HG02678 (cell line): Measurements from ENCODE around the gene TNC.

ENCODE experiments used
- ATAC-seq: cut with Tn5 transposase; IDR thresholded peaks from one replicate; pipeline ENCODE4 v1.9.1; 2021; ENCODE audit warnings: mild to moderate bottlenecking, moderate library complexity; ENCODE audit not compliant: unreplicated experiment

Gene TNC

DNA sequence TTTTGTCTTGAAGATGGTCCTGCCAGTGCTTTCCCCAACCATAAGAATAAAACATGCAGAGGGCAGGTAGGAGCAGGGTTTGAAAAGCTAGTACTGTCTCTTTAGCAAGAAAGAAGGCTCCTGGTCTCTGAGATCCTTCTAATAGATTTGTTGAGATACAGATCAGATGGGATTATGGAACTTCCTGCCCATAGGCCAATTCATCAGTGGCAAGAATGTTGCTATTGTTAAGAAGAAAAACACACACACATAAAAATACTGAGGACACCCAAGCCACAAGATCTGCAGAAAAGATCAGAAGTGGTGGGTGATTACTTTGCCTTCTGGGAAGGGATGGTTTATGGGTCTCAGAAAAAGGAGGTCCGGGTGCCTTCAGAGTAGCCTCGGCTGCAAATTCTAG, 59.8 kb downstream of the TNC start:
- no peak for ATAC-seq

DNA sequence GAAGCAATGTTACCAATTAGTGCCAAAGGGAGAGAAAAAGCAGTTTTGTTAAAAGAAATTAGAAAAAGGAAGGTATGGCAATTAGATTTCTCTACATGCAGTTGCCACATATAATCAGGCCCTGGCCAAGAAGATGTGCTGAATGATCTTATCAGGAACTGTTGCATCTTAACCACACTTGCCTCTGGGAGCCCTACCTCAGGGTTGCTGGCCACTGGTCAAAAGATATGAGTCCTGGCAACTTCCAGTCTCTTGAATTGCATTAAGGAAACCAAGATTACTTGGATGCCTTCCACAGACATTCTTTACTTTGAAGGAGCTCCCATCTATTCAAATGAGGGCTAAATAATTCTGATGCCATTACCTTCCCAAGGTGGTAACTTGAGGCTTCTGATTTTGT, 60.4 kb downstream of the TNC start:
- ATAC-seq: no peak

DNA sequence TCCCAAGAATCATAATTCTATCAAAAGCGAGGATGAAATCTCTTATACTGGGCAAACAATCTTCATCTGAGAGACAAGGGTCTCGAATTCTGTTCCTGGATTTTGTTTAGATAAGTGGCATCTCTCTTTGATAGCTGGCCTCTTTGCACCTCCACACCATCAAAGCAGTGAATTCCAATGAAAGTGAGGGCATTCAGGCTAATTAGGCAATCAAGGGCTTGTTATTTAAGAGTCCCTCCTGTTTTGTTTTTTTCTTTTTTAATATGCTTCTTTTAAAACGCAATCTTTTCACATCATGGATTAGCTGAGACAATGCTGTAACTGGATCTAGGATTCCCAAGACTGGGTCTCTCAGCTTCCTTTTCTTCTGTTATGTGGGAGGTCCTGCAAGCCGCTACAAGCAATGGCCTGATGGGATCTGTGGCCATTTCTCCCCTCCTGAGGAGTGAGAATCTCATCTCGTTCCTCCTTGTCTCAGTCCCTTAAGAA, 67.9 kb downstream of the TNC start:
- no peak for ATAC-seq

DNA sequence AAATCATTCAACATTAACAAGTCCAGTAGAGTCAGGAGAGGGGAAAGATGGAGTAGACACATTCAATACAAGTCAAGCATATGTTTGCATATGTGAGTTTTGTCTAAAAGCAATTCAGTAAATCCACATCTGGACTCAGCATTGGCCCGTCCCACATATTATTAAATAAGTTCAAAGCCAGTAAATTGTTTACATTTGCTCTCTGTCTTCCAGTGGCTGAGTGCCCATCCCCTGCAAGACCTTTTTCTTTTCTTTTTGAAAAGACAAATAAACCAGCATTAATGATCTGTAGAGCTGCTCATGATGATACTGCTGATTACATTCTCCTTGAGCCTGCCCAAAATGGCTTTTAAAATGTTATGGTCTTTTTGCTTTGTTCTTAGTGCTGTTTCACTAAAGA, 71.1 kb downstream of the TNC start:
- no peak for ATAC-seq

DNA sequence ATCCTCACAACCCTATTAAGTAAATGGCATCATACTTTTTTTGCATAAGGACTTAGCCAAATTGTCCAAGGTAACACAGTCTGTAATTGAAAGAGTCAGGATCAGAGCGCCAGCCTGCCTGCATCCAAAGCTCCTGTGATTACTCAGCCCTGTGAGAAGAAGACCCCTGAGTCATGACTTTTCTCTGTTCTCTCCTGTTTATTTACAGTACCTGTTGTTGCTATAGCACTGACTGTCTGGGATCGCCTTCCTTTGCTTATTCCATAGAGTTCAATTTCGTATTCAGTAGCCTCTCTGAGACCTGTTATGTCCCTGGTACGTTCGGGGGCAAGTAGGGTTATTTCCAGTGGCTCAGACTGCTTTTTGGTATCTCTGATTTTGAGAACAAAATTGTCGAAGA, 71.8 kb downstream of the TNC start:
- no peak for ATAC-seq

DNA sequence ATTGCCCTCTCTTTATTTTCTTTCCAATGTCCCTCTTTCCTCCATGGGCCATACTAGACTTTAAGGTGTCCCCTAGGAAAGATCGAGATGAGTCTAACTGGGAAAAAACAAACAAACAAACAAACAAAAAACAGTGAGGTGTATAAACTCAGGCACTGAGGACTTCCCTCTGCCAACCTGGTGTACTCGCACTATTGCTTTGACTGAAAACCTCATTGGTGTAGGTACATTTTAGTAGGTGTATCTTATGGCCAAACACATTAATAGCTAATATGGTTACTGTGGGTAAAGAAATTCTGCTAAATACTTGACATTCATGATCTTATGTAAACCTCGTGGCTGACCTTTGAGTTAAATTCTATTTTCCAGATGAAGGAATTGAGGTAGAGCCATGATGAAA, 74.3 kb downstream of the TNC start:
- ATAC-seq: no peak

DNA sequence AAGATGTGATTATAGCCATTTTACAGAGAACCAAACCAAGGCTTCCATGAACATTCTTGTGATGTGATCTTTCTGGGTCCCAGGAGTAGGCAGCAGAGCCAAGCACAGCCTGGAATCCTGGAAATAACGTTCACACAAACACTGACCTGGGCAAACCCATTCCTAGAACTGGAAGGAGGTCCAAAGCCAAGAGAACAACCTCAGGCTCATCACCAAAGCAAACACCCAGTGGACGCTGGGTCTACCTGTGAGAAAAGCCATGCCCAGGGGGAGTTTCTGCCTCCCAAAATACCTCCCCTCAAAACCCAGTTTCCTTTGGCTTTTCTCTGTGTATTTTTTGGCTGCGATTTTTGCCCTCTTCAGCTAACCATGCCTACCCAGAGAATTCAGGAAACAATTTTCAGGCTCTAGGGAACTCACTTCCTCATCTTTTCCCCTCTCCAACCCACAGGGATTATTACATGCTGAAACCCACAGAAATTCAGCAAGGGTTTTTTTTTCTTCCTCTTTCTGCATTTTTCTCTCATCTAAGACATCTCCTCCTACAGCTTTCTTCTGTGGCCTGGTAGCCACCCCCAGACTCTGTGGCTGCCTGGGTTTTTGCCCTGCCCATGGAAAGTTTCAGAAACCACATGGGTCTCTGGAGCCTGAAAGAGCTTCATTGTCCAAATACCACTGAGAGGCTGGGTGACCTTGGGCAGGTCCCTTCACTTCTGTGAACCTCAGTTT, 75.0 kb downstream of the TNC start:
- peak; percentile 68 for ATAC-seq

DNA sequence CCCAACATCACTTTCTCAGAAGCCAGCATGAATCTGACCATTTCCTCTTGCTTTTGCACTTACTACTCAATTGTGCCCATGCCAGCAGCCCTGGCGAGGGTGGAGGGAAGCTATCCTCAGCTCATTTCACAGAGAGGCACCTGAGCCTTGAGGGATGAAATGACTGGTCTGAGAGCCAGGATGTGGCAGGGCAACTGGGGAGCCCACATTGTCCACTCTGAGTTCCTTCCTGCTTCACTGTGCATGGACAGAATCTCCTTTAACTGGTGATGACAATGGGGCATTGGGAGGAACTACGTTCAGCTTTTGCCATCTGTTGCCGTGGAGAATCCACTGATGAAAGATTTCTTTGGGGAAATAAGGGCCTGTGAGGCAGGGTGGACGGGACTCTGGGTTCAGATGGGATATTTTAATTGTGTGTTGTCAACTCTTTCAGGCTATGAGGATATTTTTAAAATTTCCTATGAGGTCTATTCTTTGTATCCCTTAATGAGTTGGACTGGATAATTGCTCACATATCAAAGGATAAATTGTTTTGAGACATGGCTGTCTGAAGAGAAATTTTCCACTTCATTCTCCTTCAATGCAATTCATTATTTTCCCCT, 78.3 kb downstream of the TNC start:
- ATAC-seq: no peak

DNA sequence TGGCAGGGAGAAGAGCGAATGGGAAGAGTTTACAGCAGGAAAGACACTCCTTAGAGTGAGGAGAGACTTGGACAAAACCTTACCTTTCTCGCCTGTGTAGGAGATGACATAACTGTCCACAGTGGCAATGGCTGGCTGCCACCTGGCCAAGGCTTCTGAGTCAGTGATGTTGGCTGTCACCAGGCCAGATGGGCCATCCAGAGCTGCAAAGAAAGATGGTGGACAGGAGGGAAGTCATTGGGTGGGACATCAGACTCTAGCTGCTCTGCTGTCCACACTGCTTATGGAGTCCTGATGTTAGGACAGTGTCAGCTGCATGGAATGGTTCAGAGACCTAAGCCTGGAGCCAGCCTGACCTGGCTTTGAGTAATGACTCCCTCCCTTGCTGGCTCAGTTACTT, 79.8 kb downstream of the TNC start:
- ATAC-seq: no peak

DNA sequence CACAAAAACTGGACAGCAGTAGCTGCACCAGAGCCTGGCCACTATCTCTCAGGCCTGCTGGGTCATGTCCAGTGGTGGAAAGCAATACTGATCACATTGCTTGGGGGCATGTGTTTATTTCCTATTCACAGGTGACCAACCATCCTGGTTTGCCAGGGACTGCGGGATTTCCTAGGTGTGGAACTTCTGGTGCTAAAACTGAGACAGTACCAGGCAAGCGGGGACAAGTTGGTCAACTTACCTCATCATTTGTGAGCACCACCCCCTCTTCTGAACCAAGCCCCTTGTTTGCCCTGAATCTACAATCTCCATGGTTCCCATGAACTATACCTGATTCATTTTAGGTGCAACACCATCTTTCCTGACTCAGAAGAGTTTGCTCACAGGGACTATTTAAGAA, 81.3 kb downstream of the TNC start:
- ATAC-seq: no peak

DNA sequence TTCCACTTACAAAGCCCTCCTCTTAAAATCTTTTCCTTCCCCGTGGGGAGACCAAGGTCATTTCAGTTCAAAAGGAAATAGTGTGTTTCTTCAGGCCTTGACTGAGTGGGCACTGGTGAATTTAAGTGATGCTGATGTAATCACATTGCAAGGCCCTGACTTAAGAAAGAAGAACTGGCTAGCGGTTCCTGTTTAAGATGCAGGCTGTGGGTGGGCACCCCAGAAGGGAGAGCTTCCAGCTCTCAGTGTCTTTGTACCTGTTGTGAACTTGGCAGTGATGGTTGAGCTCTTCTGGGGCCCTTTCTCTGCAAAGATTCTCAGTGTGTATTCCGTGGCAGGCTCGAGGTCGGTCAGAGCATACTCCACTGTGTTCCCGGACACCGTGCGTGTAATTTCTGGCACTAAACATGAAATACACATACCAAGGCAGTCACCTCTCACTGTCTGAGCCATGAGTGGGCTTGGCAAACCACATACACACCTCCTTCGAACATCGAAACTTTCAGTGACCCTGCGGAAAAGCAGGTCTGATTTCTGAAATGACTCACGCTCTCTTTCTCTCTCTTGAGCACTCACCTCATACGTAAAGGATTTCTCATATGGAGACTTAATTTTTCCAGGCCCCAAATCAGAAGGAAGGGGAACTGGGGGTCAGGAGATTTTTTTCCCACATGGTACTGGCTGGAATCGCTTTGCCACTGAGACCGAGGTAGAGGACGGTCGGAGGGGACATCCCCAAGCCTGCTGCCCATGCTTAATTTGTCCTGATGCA, 81.9 kb downstream of the TNC start:
- peak; percentile 84 for ATAC-seq

DNA sequence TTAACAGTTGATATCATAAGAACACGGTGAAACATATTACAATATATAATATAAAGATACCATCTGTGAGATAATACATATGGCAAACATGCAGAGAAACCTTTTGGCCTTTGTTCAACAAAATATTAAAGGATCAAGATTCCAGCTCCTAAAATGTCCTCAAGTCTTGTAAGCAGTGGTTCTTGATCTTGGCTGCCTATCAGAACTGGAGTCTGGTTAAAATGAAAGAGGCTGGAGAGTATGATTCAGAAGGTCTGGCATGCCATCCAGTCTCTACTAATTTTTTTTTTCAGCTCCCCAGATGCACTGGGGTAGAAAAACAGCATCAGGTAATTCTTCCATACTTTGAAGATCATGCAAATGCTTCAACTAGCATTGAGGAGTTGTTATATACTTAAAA, 83.2 kb downstream of the TNC start:
- no peak for ATAC-seq

DNA sequence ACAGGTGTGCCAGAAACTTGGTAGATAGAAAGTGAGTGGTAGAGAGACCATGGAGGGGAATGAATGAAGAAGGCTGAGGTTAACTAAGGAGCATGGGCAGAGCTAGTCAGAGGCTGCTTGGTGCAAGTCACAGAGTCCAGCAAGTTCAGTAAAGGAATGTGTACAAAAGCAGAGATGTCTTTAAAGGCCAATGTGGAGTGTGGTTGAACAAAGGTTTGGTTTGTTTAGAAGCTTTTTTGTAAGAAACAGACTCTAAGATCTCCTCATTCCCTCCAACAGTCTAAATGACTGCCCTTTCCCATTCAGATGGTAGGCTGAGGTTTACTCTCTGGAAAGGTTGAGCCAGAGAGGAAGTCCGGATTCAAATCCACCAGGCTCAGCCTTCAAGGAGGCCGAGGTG, 84.2 kb downstream of the TNC start:
- ATAC-seq: no peak

DNA sequence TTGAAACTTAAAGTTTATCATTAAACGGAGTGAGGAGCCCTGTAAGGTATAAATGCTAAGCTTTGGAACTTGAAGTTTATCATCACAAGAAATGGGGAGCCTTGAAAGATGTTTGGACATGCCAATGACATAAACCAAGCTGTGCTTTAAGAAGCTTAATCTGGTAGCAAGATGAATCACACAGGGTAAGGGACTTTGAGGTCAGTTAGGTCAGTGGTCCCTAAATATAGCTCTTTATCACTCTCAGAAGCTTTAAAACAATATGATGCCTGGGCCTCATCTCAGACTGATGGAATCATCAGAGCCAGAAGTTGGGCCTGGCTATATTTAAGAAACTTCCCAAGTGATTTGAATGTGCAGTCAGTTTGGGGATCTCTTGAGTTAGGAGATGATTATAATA, 85.7 kb downstream of the TNC start:
- no peak for ATAC-seq

DNA sequence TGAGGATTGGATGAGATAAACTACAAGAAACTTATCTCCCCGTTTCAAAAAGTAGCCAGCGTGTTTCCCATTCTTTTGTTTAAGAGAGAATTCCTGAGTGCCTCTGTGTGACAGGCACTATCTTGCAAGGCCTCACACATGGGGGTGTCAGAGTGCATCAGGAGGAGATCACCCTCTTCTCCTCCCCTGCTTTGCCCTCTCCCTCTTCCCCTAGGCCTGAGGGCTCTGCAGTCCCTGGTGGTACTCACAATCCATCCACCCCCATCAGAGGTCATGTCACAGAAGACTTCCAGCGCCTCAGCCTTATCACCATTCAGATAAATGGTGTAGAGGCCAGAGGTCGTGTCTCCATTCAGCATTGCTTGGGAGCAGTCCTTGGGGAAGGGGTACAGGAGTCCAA, 88.0 kb downstream of the TNC start:
- no peak for ATAC-seq

DNA sequence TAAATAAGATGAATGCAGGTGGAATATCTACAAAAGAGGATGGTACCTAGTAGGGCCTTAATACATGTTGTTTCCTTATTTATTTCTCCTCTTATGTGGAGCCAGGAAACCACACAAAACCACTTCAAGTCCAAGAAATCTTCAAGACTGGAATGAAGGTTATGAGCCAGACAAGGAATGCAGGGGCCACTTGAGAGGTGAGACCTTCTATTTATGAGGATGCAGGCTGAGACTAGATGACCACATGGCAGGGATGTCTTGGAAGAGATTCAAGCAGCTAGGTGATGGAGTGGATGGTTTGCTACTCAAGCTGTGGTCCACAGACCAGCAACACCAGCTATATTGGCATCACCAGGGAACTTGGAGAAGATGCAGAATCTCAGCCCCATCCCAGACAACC, 92.2 kb downstream of the TNC start:
- ATAC-seq: no peak

DNA sequence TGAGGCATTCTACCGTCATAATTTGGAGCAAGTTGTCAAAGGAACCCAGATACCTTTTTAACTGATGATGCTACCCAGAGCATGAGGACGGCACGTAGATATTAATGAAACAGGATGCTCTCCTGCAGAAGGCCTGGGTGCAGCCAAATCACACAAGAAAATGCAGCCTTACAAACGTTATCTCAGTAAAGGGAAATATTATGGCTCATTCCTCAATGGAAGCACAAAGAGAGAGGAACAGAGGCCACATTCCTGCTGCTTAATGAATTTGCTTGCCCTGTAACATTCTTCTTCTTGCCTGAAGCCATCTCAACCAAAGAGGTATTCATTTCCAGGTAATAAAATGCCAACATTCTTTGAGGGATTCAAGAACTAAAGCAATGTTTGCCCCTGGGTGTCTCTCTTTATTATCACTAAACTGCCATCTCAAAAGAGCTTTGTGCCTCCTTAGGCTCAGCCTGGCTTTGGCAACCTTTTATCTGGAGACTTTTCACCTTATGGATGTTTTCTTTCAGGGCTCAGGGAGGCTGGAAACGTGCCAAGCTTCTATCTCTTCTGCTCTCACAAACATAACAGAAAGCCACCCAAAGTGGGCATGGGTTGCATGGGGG, 92.9 kb downstream of the TNC start:
- no peak for ATAC-seq

DNA sequence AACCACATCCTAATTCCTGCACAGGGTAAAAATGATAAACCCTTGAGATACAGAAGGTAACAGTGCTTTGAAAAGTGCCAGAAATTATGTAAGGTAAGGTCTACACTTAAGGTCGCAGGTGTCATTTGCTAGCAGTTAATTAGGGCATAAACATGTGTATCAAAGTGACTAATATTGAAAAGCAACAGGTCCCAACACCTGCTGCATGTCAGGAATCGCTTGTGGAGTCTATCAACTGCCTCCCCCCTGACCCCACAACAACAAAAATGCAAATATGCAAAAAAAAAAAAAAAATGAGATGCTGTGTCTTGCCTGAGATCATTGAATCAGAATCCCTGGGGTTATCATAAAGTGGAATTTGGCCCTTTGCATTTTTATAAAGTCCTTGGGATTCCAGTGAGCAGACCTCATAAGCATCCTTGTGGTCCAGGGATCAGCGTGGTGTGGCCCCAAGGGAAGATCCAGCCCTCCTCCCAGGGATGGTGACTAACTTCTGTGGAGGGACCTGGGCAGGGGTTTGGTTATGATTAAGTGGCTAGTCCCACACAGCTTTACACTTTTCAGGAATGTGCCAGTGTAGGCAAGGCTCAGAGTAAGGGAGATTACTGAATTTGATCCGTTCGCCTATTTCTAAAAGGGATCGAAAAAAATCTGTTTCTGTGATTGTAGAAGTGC, 95.1 kb downstream of the TNC start:
- no peak for ATAC-seq

DNA sequence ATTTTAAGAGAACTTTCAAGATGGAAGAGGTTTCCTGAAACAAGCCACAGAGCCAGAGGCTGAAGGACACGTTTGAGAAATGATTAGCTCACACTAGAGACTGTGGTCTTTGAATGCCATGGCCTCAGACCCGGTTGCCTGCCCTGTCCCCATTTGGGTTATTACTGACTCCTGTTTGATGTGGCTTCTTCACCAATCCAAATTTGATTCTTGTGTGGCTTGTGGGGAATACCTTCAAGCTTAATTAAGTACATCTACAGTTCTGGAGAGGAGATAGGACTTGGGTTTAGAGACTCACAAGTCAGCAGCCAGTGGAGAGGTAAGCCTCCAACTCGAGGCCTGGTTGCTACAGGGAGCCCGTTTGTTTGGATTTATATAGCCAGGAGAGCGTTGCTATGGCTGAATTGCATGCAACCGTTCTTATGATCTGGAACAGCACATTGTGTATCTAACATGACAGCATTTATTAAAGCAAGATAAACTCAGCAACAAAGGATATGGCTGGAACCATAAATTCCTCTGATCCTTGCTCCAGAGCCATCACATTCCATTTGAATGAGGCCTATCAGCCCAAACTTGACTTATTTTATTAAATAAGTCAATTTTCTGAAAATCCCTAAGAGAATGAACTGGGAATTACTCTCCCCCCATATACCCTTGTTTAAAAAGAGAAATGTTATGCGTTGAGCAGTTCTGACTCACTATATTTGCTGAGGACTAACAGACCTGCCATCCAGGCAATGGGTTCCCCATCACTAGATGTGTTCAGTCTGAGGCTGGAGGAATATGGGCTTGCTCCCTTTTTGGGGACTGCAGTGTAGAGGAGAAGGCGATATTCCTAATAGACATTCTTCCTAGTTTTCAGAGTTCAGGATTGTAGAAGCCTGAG, 99.2 kb downstream of the TNC start:
- ATAC-seq: no peak

DNA sequence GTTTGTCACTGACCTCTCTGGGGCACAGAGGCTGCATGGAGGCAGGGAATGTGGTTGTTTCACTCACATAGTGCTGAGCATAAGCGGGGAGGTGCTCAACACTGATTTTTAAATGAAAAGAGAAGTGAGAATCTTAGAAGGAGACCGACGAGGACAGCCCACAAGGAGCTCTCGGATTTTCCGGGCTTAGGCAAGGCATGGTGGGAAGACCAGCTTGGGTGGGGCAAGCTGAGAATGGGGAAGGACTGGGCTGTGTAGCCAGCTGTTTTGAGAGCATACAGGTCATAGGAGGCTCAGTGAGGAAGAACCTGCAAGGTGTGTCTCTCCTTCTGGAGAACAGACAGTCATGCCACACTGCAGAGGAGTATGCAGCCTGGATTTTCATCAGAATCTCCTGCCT, 101.6 kb downstream of the TNC start:
- no peak for ATAC-seq
